HL-60 (cell line): ENCODE data around the gene OR10A6.

Experiments
- DNase-seq, 2 experiments: peaks; one replicate each; pipeline ENCODE4 v3.0.0-alpha.2; 2010 to 2020; ENCODE audit warnings: low read depth in 1 of 2, low spot score in 1 of 2
- H3K27ac ChIP-seq: fragments of 250-450 bp; sonication (Bioruptor Pico); replicated peaks from 2 replicates; pipeline ENCODE4 v1.5.1; 2020; ENCODE audit warnings: mild to moderate bottlenecking, moderate library complexity
- H3K27me3 ChIP-seq: fragments of 250-450 bp; sonication (Bioruptor Pico); 2 replicates; pipeline ENCODE4 v1.5.1; 2021; ENCODE audit warnings: mild to moderate bottlenecking, moderate library complexity; ENCODE audit not compliant: insufficient read depth, poor library complexity, severe bottlenecking
- H3K4me3 ChIP-seq: replicated peaks from 2 replicates; pipeline ENCODE4 v1.5.1; 2011; ENCODE audit warnings: mild to moderate bottlenecking, control low read depth, low read length; ENCODE audit not compliant: insufficient read depth
- GABPA ChIP-seq: IDR thresholded peaks from 2 replicates; pipeline ENCODE4 v1.6.1; 2012; ENCODE audit warnings: low read depth
- POLR2AphosphoS5 ChIP-seq: IDR thresholded peaks from 2 replicates; pipeline ENCODE4 v1.6.1; 2012; ENCODE audit warnings: low read depth
- SPI1 ChIP-seq: IDR thresholded peaks from 2 replicates; pipeline ENCODE4 v1.6.1; 2012; ENCODE audit warnings: low read depth, mild to moderate bottlenecking, borderline replicate concordance
- TF ChIP-seq, protein P1 (sequence below): IDR thresholded peaks from 2 replicates; pipeline ENCODE4 v1.6.1; 2012; ENCODE audit warnings: low read depth; ENCODE audit not compliant: insufficient replicate concordance
- TF ChIP-seq, protein P2 (sequence below): IDR thresholded peaks from one replicate; pipeline ENCODE4 v1.5.1; 2011; ENCODE audit warnings: low read length, control low read depth, inconsistent platforms; ENCODE audit not compliant: insufficient read depth

Gene OR10A6

DNA sequence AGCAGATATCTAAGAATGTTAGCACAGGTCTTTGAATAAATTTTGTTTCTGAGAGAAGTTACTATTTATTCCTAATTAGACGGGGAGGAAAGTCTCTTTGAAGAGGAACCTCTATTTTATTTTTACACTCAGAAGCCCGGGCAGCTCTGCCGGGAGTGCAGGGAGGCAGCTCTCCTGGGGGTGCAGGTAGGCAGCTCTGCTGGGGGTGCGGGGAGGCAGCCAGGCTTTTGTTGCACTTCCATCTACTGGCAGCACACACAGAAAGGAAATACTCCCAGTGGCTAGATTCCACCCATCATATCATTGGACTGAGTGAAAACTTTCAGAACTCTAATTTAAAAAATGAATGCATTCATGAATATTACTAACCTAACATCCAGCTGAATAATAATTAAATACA is 24.6 kb downstream of the OR10A6 start:
- Histone ChIP-seq H3K4me3 (no peak overlapping the region), H3K27me3 (peaks cover 2% of the 10 kb centered on the region), H3K27ac (no peak overlapping the region)
- no peak for DNase-seq
- TF ChIP-seq POLR2AphosphoS5 (no peak), SPI1 (no peak), GABPA (no peak)
- TF ChIP-seq, protein P1, sequence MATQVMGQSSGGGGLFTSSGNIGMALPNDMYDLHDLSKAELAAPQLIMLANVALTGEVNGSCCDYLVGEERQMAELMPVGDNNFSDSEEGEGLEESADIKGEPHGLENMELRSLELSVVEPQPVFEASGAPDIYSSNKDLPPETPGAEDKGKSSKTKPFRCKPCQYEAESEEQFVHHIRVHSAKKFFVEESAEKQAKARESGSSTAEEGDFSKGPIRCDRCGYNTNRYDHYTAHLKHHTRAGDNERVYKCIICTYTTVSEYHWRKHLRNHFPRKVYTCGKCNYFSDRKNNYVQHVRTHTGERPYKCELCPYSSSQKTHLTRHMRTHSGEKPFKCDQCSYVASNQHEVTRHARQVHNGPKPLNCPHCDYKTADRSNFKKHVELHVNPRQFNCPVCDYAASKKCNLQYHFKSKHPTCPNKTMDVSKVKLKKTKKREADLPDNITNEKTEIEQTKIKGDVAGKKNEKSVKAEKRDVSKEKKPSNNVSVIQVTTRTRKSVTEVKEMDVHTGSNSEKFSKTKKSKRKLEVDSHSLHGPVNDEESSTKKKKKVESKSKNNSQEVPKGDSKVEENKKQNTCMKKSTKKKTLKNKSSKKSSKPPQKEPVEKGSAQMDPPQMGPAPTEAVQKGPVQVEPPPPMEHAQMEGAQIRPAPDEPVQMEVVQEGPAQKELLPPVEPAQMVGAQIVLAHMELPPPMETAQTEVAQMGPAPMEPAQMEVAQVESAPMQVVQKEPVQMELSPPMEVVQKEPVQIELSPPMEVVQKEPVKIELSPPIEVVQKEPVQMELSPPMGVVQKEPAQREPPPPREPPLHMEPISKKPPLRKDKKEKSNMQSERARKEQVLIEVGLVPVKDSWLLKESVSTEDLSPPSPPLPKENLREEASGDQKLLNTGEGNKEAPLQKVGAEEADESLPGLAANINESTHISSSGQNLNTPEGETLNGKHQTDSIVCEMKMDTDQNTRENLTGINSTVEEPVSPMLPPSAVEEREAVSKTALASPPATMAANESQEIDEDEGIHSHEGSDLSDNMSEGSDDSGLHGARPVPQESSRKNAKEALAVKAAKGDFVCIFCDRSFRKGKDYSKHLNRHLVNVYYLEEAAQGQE: no peak
- TF ChIP-seq, protein P2, sequence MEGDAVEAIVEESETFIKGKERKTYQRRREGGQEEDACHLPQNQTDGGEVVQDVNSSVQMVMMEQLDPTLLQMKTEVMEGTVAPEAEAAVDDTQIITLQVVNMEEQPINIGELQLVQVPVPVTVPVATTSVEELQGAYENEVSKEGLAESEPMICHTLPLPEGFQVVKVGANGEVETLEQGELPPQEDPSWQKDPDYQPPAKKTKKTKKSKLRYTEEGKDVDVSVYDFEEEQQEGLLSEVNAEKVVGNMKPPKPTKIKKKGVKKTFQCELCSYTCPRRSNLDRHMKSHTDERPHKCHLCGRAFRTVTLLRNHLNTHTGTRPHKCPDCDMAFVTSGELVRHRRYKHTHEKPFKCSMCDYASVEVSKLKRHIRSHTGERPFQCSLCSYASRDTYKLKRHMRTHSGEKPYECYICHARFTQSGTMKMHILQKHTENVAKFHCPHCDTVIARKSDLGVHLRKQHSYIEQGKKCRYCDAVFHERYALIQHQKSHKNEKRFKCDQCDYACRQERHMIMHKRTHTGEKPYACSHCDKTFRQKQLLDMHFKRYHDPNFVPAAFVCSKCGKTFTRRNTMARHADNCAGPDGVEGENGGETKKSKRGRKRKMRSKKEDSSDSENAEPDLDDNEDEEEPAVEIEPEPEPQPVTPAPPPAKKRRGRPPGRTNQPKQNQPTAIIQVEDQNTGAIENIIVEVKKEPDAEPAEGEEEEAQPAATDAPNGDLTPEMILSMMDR: no peak

DNA sequence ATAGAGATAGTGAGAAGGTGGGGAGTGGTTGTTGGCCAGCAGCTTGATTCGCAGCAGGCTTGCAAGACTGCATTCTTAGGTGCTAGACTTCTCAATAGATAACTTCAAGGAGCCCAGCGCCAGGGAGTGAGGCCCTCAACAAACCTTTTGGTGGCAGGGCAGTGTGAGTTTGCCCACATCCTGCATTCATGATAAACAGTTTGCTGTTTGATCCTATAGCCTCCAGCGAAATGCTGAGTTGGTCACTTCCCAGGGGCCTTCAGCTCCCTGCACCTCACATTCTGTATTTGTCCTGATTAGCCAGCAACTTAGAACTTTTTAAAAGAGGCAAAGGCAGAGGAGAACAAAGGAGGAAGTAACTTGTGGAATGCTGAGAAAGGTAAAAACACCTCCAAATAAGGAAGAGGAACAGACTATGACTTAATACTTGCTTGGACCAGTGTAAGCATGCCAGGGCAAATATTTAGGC is 25.1 kb downstream of the OR10A6 start:
- no peak for DNase-seq
- no peak overlapping the region for H3K4me3 ChIP-seq
- no peak overlapping the region for H3K27ac ChIP-seq
- TF ChIP-seq, protein P2: no peak
- TF ChIP-seq, protein P1: no peak
- no peak for TF ChIP-seq SPI1
- no peak for TF ChIP-seq GABPA
- TF ChIP-seq POLR2AphosphoS5: no peak
- peaks cover 2% of the 10 kb centered on the region for H3K27me3 ChIP-seq

DNA sequence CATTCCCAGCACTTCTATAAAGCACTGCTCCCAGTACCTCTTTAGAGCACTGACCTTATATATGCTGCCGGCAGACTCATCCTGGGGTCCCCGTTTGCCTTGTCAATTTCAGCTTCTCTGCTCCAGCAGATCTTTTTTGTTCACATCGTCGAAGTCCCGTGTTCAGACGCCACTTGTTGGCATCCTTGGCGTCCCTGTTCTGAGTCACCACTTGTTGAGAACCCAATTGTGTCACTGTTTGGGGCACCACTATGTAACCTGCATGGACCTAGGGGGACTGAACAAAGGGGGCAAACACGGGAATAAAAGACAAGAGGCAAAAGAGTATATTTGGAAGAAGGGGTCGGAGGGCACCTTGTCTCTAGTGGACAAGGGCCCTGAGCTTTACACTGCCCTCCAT is 25.5 kb downstream of the OR10A6 start:
- peaks cover 2% of the 10 kb centered on the region for H3K27me3 ChIP-seq
- no peak overlapping the region for H3K4me3 ChIP-seq
- H3K27ac ChIP-seq: no peak overlapping the region

More for the DNA sequence above, 25.5 kb downstream of the OR10A6 start:
- TF ChIP-seq SPI1: no peak
- no peak for TF ChIP-seq GABPA
- TF ChIP-seq, protein P2: no peak
- TF ChIP-seq, protein P1: no peak
- DNase-seq: no peak
